NT2/D1 (cell line): ENCODE data around the gene ABCC10.

Experiments used
- YY1 ChIP-seq: IDR thresholded peaks from 2 replicates; pipeline ENCODE4 v1.6.1; 2011; ENCODE audit not compliant: insufficient read length, insufficient read depth
- ZNF274 ChIP-seq: IDR thresholded peaks from 2 replicates; pipeline ENCODE4 v1.6.1; 2011; ENCODE audit warnings: mild to moderate bottlenecking, low read depth, low read length

GRCh38 chr6:43454290-43454695 is 27.0 kb downstream of the ABCC10 start:
- TF ChIP-seq ZNF274: no peak
- TF ChIP-seq YY1: no peak
